Measurements from ENCODE around the gene CDH19. TPM values are rescaled to one million over a fixed set of nuclear protein-coding genes. Genes with fewer than 3 reads are reported as not detected.

The CDH19 gene
- total RNA-seq, 2 experiments from 2014 or later, result not detected

DNA sequence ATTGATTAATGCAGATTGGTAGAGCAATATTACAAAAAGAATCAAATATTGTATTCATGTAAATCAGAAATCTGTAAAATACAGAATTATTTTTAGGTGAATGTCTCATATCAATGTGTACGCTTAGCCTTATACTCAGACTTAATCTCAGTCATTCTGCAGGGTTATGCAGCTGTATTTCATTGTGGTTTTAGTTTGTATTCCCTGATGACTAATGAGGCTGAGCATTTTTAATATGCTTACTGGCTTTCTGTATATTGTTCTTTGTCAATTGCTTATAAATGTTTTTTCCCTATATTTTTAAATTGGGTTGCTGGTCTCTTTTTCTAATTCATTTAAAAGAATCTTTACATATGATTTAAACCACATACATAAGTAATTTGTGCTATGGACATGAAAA is 50.1 kb downstream of the CDH19 start:
- H3K27ac Mint-ChIP-seq, result no peak overlapping the region
- H3K4me3 Mint-ChIP-seq, result no peak overlapping the region
- H3K9me3 Mint-ChIP-seq, result no peaks in the 10 kb centered on the region
- POLR2A ChIA-PET, result no interaction called here
- ATAC-seq (ENCODE audit: low read depth) (no peak), DNase-seq (no peak)
- H3K4me1 Mint-ChIP-seq, result no peaks in the 10 kb centered on the region
- H3K36me3 Mint-ChIP-seq, result no peaks in the 10 kb centered on the region
- H3K27me3 Mint-ChIP-seq, result no peaks in the 10 kb centered on the region

DNA sequence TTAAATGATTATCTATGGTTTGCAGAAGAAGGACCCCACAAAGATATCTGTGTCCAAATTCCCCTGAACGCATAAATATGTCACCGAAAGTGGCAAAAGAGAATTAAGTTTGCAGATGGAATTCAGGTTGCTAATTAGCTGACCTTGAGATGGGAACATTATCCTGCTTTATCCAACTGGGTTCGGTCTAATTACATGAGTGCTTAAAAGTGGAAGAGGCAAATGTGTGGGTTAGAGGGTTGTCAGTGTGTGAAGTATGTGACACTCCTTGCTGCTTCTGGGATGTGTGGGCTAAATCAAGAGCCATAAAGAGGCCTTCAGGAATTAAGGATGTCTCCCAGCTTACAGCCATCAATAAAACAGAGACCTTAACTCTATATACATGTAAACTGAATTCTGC is 53.5 kb downstream of the CDH19 start:
- Mint-ChIP-seq H3K27ac (no peak overlapping the region), H3K4me3 (no peak overlapping the region), H3K9me3 (peaks cover 3% of the 10 kb centered on the region), H3K4me1 (no peaks in the 10 kb centered on the region), H3K27me3 (no peaks in the 10 kb centered on the region), H3K36me3 (no peaks in the 10 kb centered on the region)
- DNase-seq, result no peak
- ATAC-seq (ENCODE audit: low read depth), result no peak
- POLR2A ChIA-PET, result no interaction called here

GRCh38 chr18:66548747-66549146 is 55.1 kb downstream of the CDH19 start:
- Mint-ChIP-seq H3K36me3 (no peaks in the 10 kb centered on the region), H3K9me3 (peaks cover 3% of the 10 kb centered on the region), H3K4me3 (no peak overlapping the region), H3K27ac (no peak overlapping the region), H3K4me1 (no peaks in the 10 kb centered on the region), H3K27me3 (no peaks in the 10 kb centered on the region)
- POLR2A ChIA-PET, result no interaction called here
- DNase-seq (no peak), ATAC-seq (ENCODE audit: low read depth) (no peak)

- H3K36me3 Mint-ChIP-seq, result no peaks in the 10 kb centered on the region
- H3K4me3 Mint-ChIP-seq, result no peak overlapping the region
- DNase-seq (no peak), ATAC-seq (ENCODE audit: low read depth) (no peak)
- H3K27me3 Mint-ChIP-seq, result no peaks in the 10 kb centered on the region
- H3K27ac Mint-ChIP-seq, result no peak overlapping the region
- POLR2A ChIA-PET, result no interaction called here
- no peaks in the 10 kb centered on the region for H3K4me1 Mint-ChIP-seq
- no peaks in the 10 kb centered on the region for H3K9me3 Mint-ChIP-seq
Measured at GRCh38 chr18:66534110-66534509, 69.8 kb downstream of the CDH19 start.

- H3K4me1 Mint-ChIP-seq, result no peaks in the 10 kb centered on the region
- H3K27me3 Mint-ChIP-seq, result no peaks in the 10 kb centered on the region
- no peaks in the 10 kb centered on the region for H3K9me3 Mint-ChIP-seq
- H3K4me3 Mint-ChIP-seq, result no peak overlapping the region
- no peak overlapping the region for H3K27ac Mint-ChIP-seq
- ATAC-seq (ENCODE audit: low read depth) (no peak), DNase-seq (no peak)
- POLR2A ChIA-PET, result no interaction called here
- H3K36me3 Mint-ChIP-seq, result no peaks in the 10 kb centered on the region
Measured at GRCh38 chr18:66533693-66534092, 70.2 kb downstream of the CDH19 start.

GRCh38 chr18:66523219-66523991 is 80.5 kb downstream of the CDH19 start:
- no peak overlapping the region for H3K27ac Mint-ChIP-seq
- POLR2A ChIA-PET, result no interaction called here
- no peak for ATAC-seq (ENCODE audit: low read depth)
- H3K9me3 Mint-ChIP-seq, result no peaks in the 10 kb centered on the region
- no peaks in the 10 kb centered on the region for H3K4me1 Mint-ChIP-seq
- H3K36me3 Mint-ChIP-seq, result no peaks in the 10 kb centered on the region
- H3K27me3 Mint-ChIP-seq, result no peaks in the 10 kb centered on the region
- no peak for DNase-seq
- H3K4me3 Mint-ChIP-seq, result no peak overlapping the region

DNA sequence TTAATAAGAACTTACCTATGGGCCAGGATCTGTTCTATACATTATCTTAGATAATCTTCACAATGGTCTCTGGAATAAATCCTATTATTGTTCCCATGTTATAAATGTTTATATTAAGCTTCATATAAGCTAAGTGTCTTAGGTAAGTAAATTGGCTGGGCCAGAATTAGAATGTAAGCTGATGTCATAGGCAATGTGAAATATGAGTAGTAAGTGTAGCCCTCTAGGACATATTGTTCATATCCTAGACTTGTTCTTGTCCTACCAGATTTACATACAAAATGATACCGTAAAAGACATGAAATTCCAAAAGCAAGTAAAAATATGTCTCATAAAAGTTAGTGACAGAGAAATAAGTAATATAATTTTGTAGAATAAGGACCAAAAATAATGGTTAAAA is 89.9 kb downstream of the CDH19 start:
- Mint-ChIP-seq H3K4me3 (no peak overlapping the region), H3K27ac (no peak overlapping the region), H3K36me3 (no peaks in the 10 kb centered on the region), H3K9me3 (no peaks in the 10 kb centered on the region), H3K27me3 (no peaks in the 10 kb centered on the region), H3K4me1 (no peaks in the 10 kb centered on the region)
- ATAC-seq (ENCODE audit: low read depth) (no peak), DNase-seq (no peak)
- POLR2A ChIA-PET, result interaction anchor here (0.6 kb wide), 1 partner anchor 104 kb away, joined by 3 read pairs; no protein-coding TSS in a partner anchor

DNA sequence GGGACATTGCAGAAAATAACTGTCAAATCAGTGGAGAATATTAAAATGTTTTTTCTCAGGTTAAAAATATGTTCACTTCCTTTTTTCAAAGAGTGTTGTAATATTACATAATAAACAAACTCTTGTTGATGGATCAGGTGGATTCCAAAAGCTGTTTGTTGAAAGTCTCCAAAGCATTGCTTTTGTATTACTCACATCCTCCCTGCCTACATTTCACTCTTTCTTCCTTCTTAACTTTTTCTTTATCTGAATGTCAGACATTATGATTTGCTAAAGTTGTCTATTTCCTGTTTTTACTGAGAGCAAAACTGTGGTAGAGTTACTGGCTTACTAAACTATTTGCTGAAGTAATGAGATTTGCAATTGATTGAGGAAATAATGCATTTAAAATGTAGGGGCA is 92.1 kb downstream of the CDH19 start:
- POLR2A ChIA-PET, result no interaction called here

GRCh38 chr18:66511289-66511688 is 92.6 kb downstream of the CDH19 start:
- Mint-ChIP-seq H3K4me3 (no peak overlapping the region), H3K9me3 (no peaks in the 10 kb centered on the region), H3K27me3 (no peaks in the 10 kb centered on the region), H3K4me1 (no peaks in the 10 kb centered on the region), H3K36me3 (no peaks in the 10 kb centered on the region), H3K27ac (no peak overlapping the region)
- no peak for ATAC-seq (ENCODE audit: low read depth)
- DNase-seq, result no peak
- POLR2A ChIA-PET, result no interaction called here

More for the DNA sequence above, 92.1 kb downstream of the CDH19 start:
- Mint-ChIP-seq H3K9me3 (no peaks in the 10 kb centered on the region), H3K36me3 (no peaks in the 10 kb centered on the region), H3K4me1 (no peaks in the 10 kb centered on the region), H3K27me3 (no peaks in the 10 kb centered on the region), H3K4me3 (no peak overlapping the region), H3K27ac (no peak overlapping the region)
- ATAC-seq (ENCODE audit: low read depth) (no peak), DNase-seq (no peak)

DNA sequence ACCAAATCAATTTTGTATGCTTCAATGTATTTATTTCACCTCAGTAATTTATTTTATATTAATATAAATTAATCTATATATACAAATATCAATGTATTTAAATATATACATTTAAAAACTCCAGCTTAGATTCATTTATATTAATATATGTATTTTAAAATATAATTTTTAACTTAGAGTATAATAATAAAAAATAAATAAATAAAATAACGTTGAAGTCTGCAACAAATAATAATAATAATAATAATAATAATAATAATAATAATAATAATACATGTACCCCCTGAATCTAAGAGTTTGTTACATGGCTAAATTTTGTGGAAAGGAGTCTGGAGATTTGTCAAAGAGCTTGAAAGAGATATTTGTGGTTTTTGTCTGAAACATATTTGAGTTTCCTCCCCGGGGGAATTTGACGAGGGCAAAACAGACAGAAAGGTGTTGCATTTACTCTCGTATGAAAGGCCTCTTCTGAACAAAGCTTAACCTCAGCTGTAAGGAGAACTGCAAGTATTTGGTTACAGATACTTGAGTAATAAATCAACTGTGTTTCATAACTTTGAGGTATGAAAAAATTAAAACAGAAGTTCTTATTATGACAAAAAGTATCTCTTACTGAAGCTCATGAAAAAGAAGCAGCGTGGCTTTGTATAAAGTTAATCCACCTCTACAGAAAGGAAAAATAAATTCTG is 93.4 kb downstream of the CDH19 start:
- POLR2A ChIA-PET, result no interaction called here
- ATAC-seq (ENCODE audit: low read depth), result no peak
- Mint-ChIP-seq H3K27ac (no peak overlapping the region), H3K27me3 (no peaks in the 10 kb centered on the region), H3K4me1 (no peaks in the 10 kb centered on the region), H3K4me3 (no peak overlapping the region), H3K36me3 (no peaks in the 10 kb centered on the region), H3K9me3 (no peaks in the 10 kb centered on the region)
- DNase-seq, result no peak

GRCh38 chr18:66508937-66509336 is 95.0 kb downstream of the CDH19 start:
- ATAC-seq (ENCODE audit: low read depth) (no peak), DNase-seq (no peak)
- Mint-ChIP-seq H3K36me3 (no peaks in the 10 kb centered on the region), H3K27ac (no peak overlapping the region), H3K9me3 (no peaks in the 10 kb centered on the region), H3K4me3 (no peak overlapping the region), H3K4me1 (no peaks in the 10 kb centered on the region), H3K27me3 (no peaks in the 10 kb centered on the region)
- POLR2A ChIA-PET, result no interaction called here

- Mint-ChIP-seq H3K36me3 (no peaks in the 10 kb centered on the region), H3K9me3 (no peaks in the 10 kb centered on the region), H3K27me3 (no peaks in the 10 kb centered on the region)
Measured at GRCh38 chr18:66506178-66506577, 97.7 kb downstream of the CDH19 start.

GRCh38 chr18:66497351-66497750 is 106.5 kb downstream of the CDH19 start:
- Mint-ChIP-seq H3K4me1 (no peaks in the 10 kb centered on the region), H3K9me3 (no peaks in the 10 kb centered on the region), H3K27me3 (no peaks in the 10 kb centered on the region), H3K36me3 (no peaks in the 10 kb centered on the region), H3K27ac (no peak overlapping the region), H3K4me3 (no peak overlapping the region)
- POLR2A ChIA-PET, result no interaction called here
- no peak for DNase-seq
- no peak for ATAC-seq (ENCODE audit: low read depth)

More at GRCh38 chr18:66506178-66506577, 97.7 kb downstream of the CDH19 start:
- no peaks in the 10 kb centered on the region for H3K4me1 Mint-ChIP-seq
- POLR2A ChIA-PET, result no interaction called here
- ATAC-seq (ENCODE audit: low read depth), result no peak
- DNase-seq, result no peak
- no peak overlapping the region for H3K27ac Mint-ChIP-seq
- no peak overlapping the region for H3K4me3 Mint-ChIP-seq

GRCh38 chr18:66495844-66496243 is 108.0 kb downstream of the CDH19 start:
- H3K4me3 Mint-ChIP-seq, result no peak overlapping the region
- no peak for DNase-seq
- H3K4me1 Mint-ChIP-seq, result no peaks in the 10 kb centered on the region
- H3K36me3 Mint-ChIP-seq, result no peaks in the 10 kb centered on the region
- no peaks in the 10 kb centered on the region for H3K27me3 Mint-ChIP-seq
- no peak overlapping the region for H3K27ac Mint-ChIP-seq
- no peaks in the 10 kb centered on the region for H3K9me3 Mint-ChIP-seq
- ATAC-seq (ENCODE audit: low read depth), result no peak
- POLR2A ChIA-PET, result no interaction called here
